NCI-H1436 (cell line): ENCODE data around the gene ERMARD.

Experiments
- DNase-seq: peaks from one replicate; lab custom pipeline; 2025; lab: John Stamatoyannopoulos, UW

The ERMARD gene

GRCh38 chr6:169751242-169752073 is at the start of gene ERMARD, which contains the start of gene DYNLT2:
Gene ERMARD, plus strand, starts transcription at chr6:169751622. Its CDS starts 36 bp downstream, at chr6:169751658.
Gene DYNLT2, minus strand, starts transcription at chr6:169751572. Its CDS starts 114 bp downstream, at chr6:169751458.
- peak; percentile 95 for DNase-seq

- DNase-seq: peak; percentile 95
Measured at GRCh38 chr6:169701954-169702839, 49.2 kb upstream of the ERMARD start, which contains the start of the genes C6orf120 and WDR27. Gene C6orf120, plus strand, starts transcription at chr6:169702126. Its CDS starts 334 bp downstream, at chr6:169702460. Gene WDR27, minus strand, starts transcription at chr6:169702029. Its CDS starts 13,024 bp downstream, at chr6:169689005.

DNA sequence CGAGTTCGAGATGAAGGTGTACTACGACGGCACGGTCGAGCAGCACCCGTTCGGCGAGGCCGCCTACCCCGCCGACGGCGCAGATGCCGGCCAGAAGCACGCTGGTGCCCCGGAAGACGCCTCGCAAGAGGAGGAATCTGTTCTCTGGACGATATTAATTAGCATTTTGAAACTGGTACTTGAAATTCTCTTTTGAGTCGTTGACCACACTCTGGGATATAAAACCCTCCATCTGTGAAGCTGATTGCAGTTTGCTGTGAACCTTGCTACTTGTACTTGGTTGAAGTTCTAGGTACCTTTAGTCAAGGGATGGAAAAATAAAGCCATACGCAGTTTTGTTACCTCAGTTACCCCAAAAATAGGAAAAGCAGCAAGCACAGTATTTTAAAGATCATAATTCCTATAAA is 48.6 kb upstream of the ERMARD start:
- no peak for DNase-seq

GRCh38 chr6:169707772-169708171 is 43.6 kb upstream of the ERMARD start:
- DNase-seq: no peak

DNA sequence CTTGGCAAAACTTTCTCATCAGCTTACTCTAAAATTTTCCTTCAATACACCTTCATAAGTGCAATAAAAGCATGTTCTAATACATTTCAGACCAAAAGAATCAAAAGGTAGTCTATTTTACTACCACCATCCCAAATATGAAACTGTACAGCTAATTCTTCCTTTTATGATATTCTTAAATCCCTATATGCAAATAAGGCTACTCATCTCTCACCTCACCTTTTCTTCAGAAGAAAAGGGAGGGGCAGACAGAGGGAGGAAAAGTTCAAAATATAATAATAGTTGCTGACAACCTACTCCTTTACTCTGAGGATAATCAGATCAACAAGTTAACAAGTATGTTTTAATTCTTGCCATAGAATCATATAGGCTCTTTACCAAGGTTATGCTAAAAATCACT is 42.1 kb upstream of the ERMARD start:
- no peak for DNase-seq

GRCh38 chr6:169710009-169710408 is 41.4 kb upstream of the ERMARD start:
- no peak for DNase-seq

- no peak for DNase-seq
Measured at GRCh38 chr6:169714178-169714577, 37.2 kb upstream of the ERMARD start.

GRCh38 chr6:169714595-169714994 is 36.8 kb upstream of the ERMARD start:
- DNase-seq: no peak

- DNase-seq: no peak
Measured at GRCh38 chr6:169719117-169719516, 32.3 kb upstream of the ERMARD start.

- DNase-seq: no peak
Measured at GRCh38 chr6:169720207-169720855, 31.1 kb upstream of the ERMARD start.

- DNase-seq: peak; percentile 7
Measured at GRCh38 chr6:169722362-169723199, 28.8 kb upstream of the ERMARD start.

DNA sequence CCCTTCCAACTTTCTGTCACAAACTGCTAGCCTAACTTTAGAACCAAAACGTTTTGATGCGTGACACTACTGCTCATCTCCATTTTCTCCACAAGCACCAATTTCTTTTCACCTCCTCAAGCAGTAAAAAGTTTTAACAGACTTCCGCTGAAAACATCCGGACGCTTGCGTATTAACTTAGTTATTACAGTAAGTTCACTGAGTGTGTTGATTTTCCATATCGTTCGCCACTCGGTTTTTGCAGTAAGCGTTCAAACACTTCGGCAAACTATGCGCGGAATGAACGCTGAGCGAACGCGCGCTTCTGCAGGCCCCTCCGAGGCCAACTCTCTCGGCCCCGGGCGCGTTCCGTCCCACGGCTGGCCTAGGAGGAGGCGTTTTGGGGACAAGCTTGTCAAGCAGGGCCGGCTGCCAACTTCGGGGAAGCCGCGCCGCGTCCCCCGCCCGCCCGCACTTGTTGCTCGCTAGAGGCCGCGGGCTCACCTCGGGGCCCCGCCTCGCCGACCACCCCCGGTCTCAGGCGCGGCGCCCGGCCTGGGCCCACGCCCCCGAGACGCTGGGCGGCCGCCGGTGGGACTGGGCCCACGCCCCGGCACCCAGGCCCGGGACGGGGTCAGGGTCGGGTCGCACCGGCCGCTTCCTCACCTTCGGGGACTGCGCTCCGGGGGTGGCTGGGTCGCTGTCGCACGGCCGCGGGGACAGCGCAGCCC is 28.1 kb upstream of the ERMARD start:
- DNase-seq: peak; percentile 27

- DNase-seq: no peak
Measured at GRCh38 chr6:169723991-169724493, 27.4 kb upstream of the ERMARD start.

GRCh38 chr6:169724494-169725124 is 26.8 kb upstream of the ERMARD start, which contains the start of gene PHF10:
Gene PHF10, minus strand, starts transcription at chr6:169724500. Its CDS starts 569 bp downstream, at chr6:169723931.
- DNase-seq: peak; percentile 58

GRCh38 chr6:169725125-169726048 is 26.0 kb upstream of the ERMARD start:
- DNase-seq: no peak

GRCh38 chr6:169726049-169726400 is 25.4 kb upstream of the ERMARD start:
- DNase-seq: no peak

- no peak for DNase-seq
Measured at GRCh38 chr6:169726963-169727362, 24.5 kb upstream of the ERMARD start.

GRCh38 chr6:169729961-169730360 is 21.5 kb upstream of the ERMARD start:
- no peak for DNase-seq
